HEK293 (cell line): ENCODE results near the gene TCHHL1.

ENCODE experiments used
- CTCF ChIA-PET: fragments of 350-600 bp; formaldehyde crosslinking; extraction: SDS; loops from one replicate; lab custom pipeline; 2021; ENCODE audit warnings: antibody characterized with exemption; lab: Yijun Ruan, JAX
- POLR2A ChIA-PET: fragments of 300-600 bp; formaldehyde crosslinking; extraction: SDS; loops from one replicate; lab custom pipeline; 2020; ENCODE audit warnings: antibody characterized with exemption, inconsistent platforms; lab: Yijun Ruan, JAX
- H3K27ac ChIP-seq: fragments of 200-500 bp; sonication (Bioruptor generic); 2 replicates; pipeline ENCODE4 v1.5.1; 2014; ENCODE audit warnings: low read depth, low read length, control low read depth, inconsistent platforms; ENCODE audit errors: extremely low read depth
- H3K36me3 ChIP-seq, 2 experiments: fragments of 200-500 bp in 1 of 2; sonication (Bioruptor generic) in 1 of 2; 1 replicate in 1 of 2; 2 replicates in 1 of 2; pipeline ENCODE4 v1.5.1; 2014 to 2017; ENCODE audit warnings: inconsistent platforms in 2 of 2, low read length in 2 of 2; ENCODE audit not compliant: control insufficient read depth in 2 of 2, insufficient read depth in 1 of 2
- H3K4me1 ChIP-seq: fragments of 200-500 bp; sonication (Bioruptor generic); 2 replicates; pipeline ENCODE4 v1.5.1; 2014; ENCODE audit warnings: mild to moderate bottlenecking, low read length, inconsistent platforms; ENCODE audit not compliant: control insufficient read depth, insufficient read depth
- H3K4me3 ChIP-seq: 2 replicates; pipeline ENCODE4 v1.5.1; 2011; ENCODE audit warnings: low read depth, mild to moderate bottlenecking, control low read depth, low read length, moderate library complexity
- H3K9me3 ChIP-seq: fragments of 200-500 bp; sonication (Bioruptor generic); 2 replicates; pipeline ENCODE4 v1.5.1; 2014; ENCODE audit warnings: low read depth, low read length, inconsistent platforms; ENCODE audit not compliant: control insufficient read depth, insufficient read depth
- AEBP2 ChIP-seq: fragments of 450-650 bp; formaldehyde crosslinking; IDR thresholded peaks from 2 replicates; pipeline ENCODE4 v1.5.1; 2016; ENCODE audit warnings: missing biosample characterization, missing genetic modification characterization, borderline replicate concordance
- HIC1 ChIP-seq: fragments of 450-650 bp; formaldehyde crosslinking; IDR thresholded peaks from 2 replicates; pipeline ENCODE4 v1.5.1; 2016; ENCODE audit warnings: missing biosample characterization, missing genetic modification characterization
- MZF1 ChIP-seq: fragments of 450-650 bp; formaldehyde crosslinking; IDR thresholded peaks from 2 replicates; pipeline ENCODE4 v1.5.1; 2017; ENCODE audit warnings: missing biosample characterization, missing genetic modification characterization, borderline replicate concordance
- TCF7L2 ChIP-seq: IDR thresholded peaks from 2 replicates; pipeline ENCODE4 v1.6.1; 2011; ENCODE audit warnings: low read depth, mild to moderate bottlenecking, inconsistent platforms, low read length, moderate library complexity, borderline replicate concordance
- ZNF10 ChIP-seq: fragments of 450-650 bp; formaldehyde crosslinking; IDR thresholded peaks from 2 replicates; pipeline ENCODE4 v1.5.1; 2017; ENCODE audit warnings: missing biosample characterization, missing genetic modification characterization
- ZNF114 ChIP-seq: fragments of 450-650 bp; formaldehyde crosslinking; IDR thresholded peaks from 2 replicates; pipeline ENCODE4 v1.5.0; 2017; ENCODE audit warnings: missing biosample characterization, missing genetic modification characterization
- ZNF132 ChIP-seq: fragments of 450-650 bp; formaldehyde crosslinking; IDR thresholded peaks from 2 replicates; pipeline ENCODE4 v1.5.1; 2017; ENCODE audit warnings: missing biosample characterization, missing genetic modification characterization, borderline replicate concordance
- ZNF138 ChIP-seq: fragments of 450-650 bp; formaldehyde crosslinking; IDR thresholded peaks from 2 replicates; pipeline ENCODE4 v1.5.1; 2016; ENCODE audit warnings: missing biosample characterization, missing genetic modification characterization, borderline replicate concordance
- ZNF146 ChIP-seq: fragments of 450-650 bp; formaldehyde crosslinking; IDR thresholded peaks from 2 replicates; pipeline ENCODE4 v1.5.1; 2016; ENCODE audit warnings: missing biosample characterization, missing genetic modification characterization
- ZNF157 ChIP-seq: fragments of 450-650 bp; formaldehyde crosslinking; IDR thresholded peaks from 2 replicates; pipeline ENCODE4 v1.5.1; 2016; ENCODE audit warnings: missing biosample characterization, missing genetic modification characterization
- ZNF16 ChIP-seq: fragments of 450-650 bp; formaldehyde crosslinking; IDR thresholded peaks from 2 replicates; pipeline ENCODE4 v1.5.1; 2016; ENCODE audit warnings: low read depth, missing biosample characterization, missing genetic modification characterization
- ZNF169 ChIP-seq: fragments of 450-650 bp; formaldehyde crosslinking; IDR thresholded peaks from 2 replicates; pipeline ENCODE4 v1.5.1; 2016; ENCODE audit warnings: missing biosample characterization, missing genetic modification characterization
- ZNF174 ChIP-seq: fragments of 450-650 bp; formaldehyde crosslinking; IDR thresholded peaks from 2 replicates; pipeline ENCODE4 v1.5.0; 2017; ENCODE audit warnings: missing biosample characterization, mild to moderate bottlenecking, missing genetic modification characterization
- ZNF280C ChIP-seq: fragments of 450-650 bp; formaldehyde crosslinking; IDR thresholded peaks from 2 replicates; pipeline ENCODE4 v1.5.1; 2016; ENCODE audit warnings: missing biosample characterization, missing genetic modification characterization
- ZNF37A ChIP-seq: fragments of 450-650 bp; IDR thresholded peaks from 2 replicates; pipeline ENCODE4 v1.5.1; 2018; ENCODE audit warnings: missing biosample characterization, missing genetic modification characterization
- ZNF423 ChIP-seq: fragments of 450-650 bp; formaldehyde crosslinking; IDR thresholded peaks from 2 replicates; pipeline ENCODE4 v1.5.1; 2016; ENCODE audit warnings: missing biosample characterization, missing genetic modification characterization
- ZNF521 ChIP-seq: fragments of 450-650 bp; formaldehyde crosslinking; IDR thresholded peaks from 2 replicates; pipeline ENCODE4 v1.5.1; 2017; ENCODE audit warnings: missing biosample characterization, mild to moderate bottlenecking, missing genetic modification characterization
- ZNF548 ChIP-seq: fragments of 450-650 bp; formaldehyde crosslinking; IDR thresholded peaks from 2 replicates; pipeline ENCODE4 v1.5.1; 2016; ENCODE audit warnings: missing biosample characterization, missing genetic modification characterization
- ZNF549 ChIP-seq: fragments of 450-650 bp; IDR thresholded peaks from 2 replicates; pipeline ENCODE4 v1.5.1; 2018; ENCODE audit warnings: missing biosample characterization, missing genetic modification characterization, mild to moderate bottlenecking, inconsistent platforms, moderate library complexity
- ZNF624 ChIP-seq: fragments of 450-650 bp; formaldehyde crosslinking; IDR thresholded peaks from 2 replicates; pipeline ENCODE4 v1.5.1; 2017; ENCODE audit warnings: missing biosample characterization, missing genetic modification characterization
- ZNF670 ChIP-seq: fragments of 450-650 bp; formaldehyde crosslinking; IDR thresholded peaks from 2 replicates; pipeline ENCODE4 v1.5.1; 2016; ENCODE audit warnings: missing biosample characterization, missing genetic modification characterization, low read depth
- ZNF785 ChIP-seq: fragments of 450-650 bp; formaldehyde crosslinking; IDR thresholded peaks from 2 replicates; pipeline ENCODE4 v1.5.1; 2016; ENCODE audit warnings: missing biosample characterization, missing genetic modification characterization
- ZSCAN23 ChIP-seq: fragments of 450-650 bp; formaldehyde crosslinking; IDR thresholded peaks from 2 replicates; pipeline ENCODE4 v1.5.1; 2016; ENCODE audit warnings: missing biosample characterization, missing genetic modification characterization

Gene TCHHL1

GRCh38 chr1:152125834-152126443 lies 37.1 kb upstream of the TCHHL1 start:
- H3K4me1 ChIP-seq = no peaks in the 10 kb centered on the region
- no peak overlapping the region for H3K4me3 ChIP-seq
- H3K27ac ChIP-seq = no peak overlapping the region
- ChIA-PET POLR2A (no interaction called here), CTCF (interaction anchor here (1.3 kb wide), 1 partner anchor 16 kb away, joined by 6 read pairs; no protein-coding TSS in a partner anchor)
- H3K36me3 ChIP-seq = no peaks in the 10 kb centered on the region
- no peaks in the 10 kb centered on the region for H3K9me3 ChIP-seq
- no peak for TF ChIP-seq ZNF670 (tag by site-specific recombination)
- no peak for TF ChIP-seq ZNF146
- no peak for TF ChIP-seq ZNF16
- TF ChIP-seq ZNF132 (tag by site-specific recombination) = no peak
- TF ChIP-seq ZNF37A (tag by site-specific recombination) = no peak
- TF ChIP-seq ZNF423 (tag by site-specific recombination) = no peak
- TF ChIP-seq ZNF521 = no peak
- no peak for TF ChIP-seq AEBP2
- TF ChIP-seq MZF1 = no peak
- no peak for TF ChIP-seq ZNF157 (tag by site-specific recombination)
- TF ChIP-seq ZNF549 = no peak
- no peak for TF ChIP-seq ZNF169
- TF ChIP-seq ZNF174 = no peak
- no peak for TF ChIP-seq ZNF280C (tag by site-specific recombination)
- TF ChIP-seq ZNF785 = no peak
- TF ChIP-seq ZNF548 (tag by site-specific recombination) = no peak

- H3K4me1 ChIP-seq = no peaks in the 10 kb centered on the region
- no peaks in the 10 kb centered on the region for H3K9me3 ChIP-seq
- no peak overlapping the region for H3K27ac ChIP-seq
- H3K36me3 ChIP-seq = no peaks in the 10 kb centered on the region
- no peak overlapping the region for H3K4me3 ChIP-seq
- POLR2A ChIA-PET = no interaction called here
- TF ChIP-seq ZNF114 (tag by site-specific recombination) = no peak
- CTCF ChIA-PET = interaction anchor here (1.3 to 2.8 kb wide), 3 partner anchors 23 to 67 kb away, joined by 7 to 8 read pairs (median 7); no protein-coding TSS in a partner anchor
Measured at GRCh38 chr1:152118915-152119314, 30.1 kb upstream of the TCHHL1 start.

- Histone ChIP-seq H3K4me1 (no peaks in the 10 kb centered on the region), H3K27ac (no peak within 1 kb of the TSS), H3K36me3 (no peaks in the 10 kb centered on the region), H3K4me3 (no peak within 1 kb of the TSS), H3K9me3 (no peaks in the 10 kb centered on the region)
- POLR2A ChIA-PET = no interaction called here
- CTCF ChIA-PET = interaction anchor here (2.3 to 9.4 kb wide), 2 partner anchors 69 to 343 kb away, joined by 6 to 66 read pairs; no protein-coding TSS in a partner anchor
- TF ChIP-seq MZF1 = no peak
- TF ChIP-seq ZNF138 (tag by site-specific recombination) = no peak
- no peak for TF ChIP-seq ZNF624 (tag by site-specific recombination)
- no peak for TF ChIP-seq AEBP2
- no peak for TF ChIP-seq HIC1
- TF ChIP-seq TCF7L2 = no peak
- no peak for TF ChIP-seq ZSCAN23 (tag by site-specific recombination)
- TF ChIP-seq ZNF10 (tag by site-specific recombination) = no peak
- no peak for TF ChIP-seq ZNF157 (tag by site-specific recombination)
Measured at GRCh38 chr1:152115344-152115743, 26.5 kb upstream of the TCHHL1 start, which contains the start of gene TCHH. TCHH (minus strand) TSS chr1:152115444; CDS start chr1:152114080, 1,364 bp downstream.
